ENCODE data around the gene DENND1A. TPM values are rescaled to one million over a fixed set of nuclear protein-coding genes. Genes with fewer than 3 reads are reported as not detected.
A peak's percentile ranks its signal among the peaks of the same experiment; 100 is the strongest.

Gene DENND1A
- total and polyA plus RNA-seq, 2 of the 13 experiments (the other 11 are each of a cell fraction or from before 2014, with no cell fraction given): 14.8 to 30.1 TPM

- FAIRE-seq (no peak), ATAC-seq (no peak), DNase-seq (ENCODE audit: low spot score) (no peak)
- intact Hi-C loops (cut with micrococcal nuclease; ENCODE audit: unreplicated experiment) (no loop called here), in situ Hi-C loops (cut with HindIII; ENCODE audit: extremely low pct_ligation_motif_present, low pct_unique_long_range_greater_than_20kb) (no loop called here)
- Histone ChIP-seq H4K20me1 (ENCODE audit: insufficient read depth, low read length) (no peaks in the 10 kb centered on the region), H2AFZ (ENCODE audit: low read length) (no peak overlapping the region), H3K27ac (ENCODE audit: extremely low read length, insufficient read depth, low read length) (no peak overlapping the region), H3K9ac (ENCODE audit: insufficient read depth, low read depth, low read length) (no peak overlapping the region), H3K27me3 (ENCODE audit: control insufficient read depth in 1 of 2, insufficient read depth in 2 of 2, low read length in 2 of 2) (peaks cover 2 to 41% of the 10 kb centered on the region in 2 experiments; a peak in 3 of 5 replicates), H3K4me3 (replicated peaks in 1 of 3; ENCODE audit: insufficient read depth in 1 of 3, low read depth in 2 of 3, low read length in 3 of 3) (no peak overlapping the region), H3K4me2 (ENCODE audit: low read depth, low read length) (no peak overlapping the region), H3K79me2 (ENCODE audit: insufficient read depth, low read length) (no peaks in the 10 kb centered on the region), H3K4me1 (ENCODE audit: insufficient read depth, low read length) (peaks cover 53% of the 10 kb centered on the region), H3K9me3 (ENCODE audit: low read length) (no peaks in the 10 kb centered on the region), H3K36me3 (replicated peaks in 1 of 2; ENCODE audit: control insufficient read depth in 1 of 2, insufficient read depth in 2 of 2, low read length in 2 of 2) (no peaks in the 10 kb centered on the region)
- CTCF ChIA-PET (ENCODE audit: low intra/inter-chr PET ratio, low total read pairs): no interaction called here
- no TSS peak for BruUV-seq (replicated peaks)
- POLR2A ChIA-PET: no interaction called here
- 45% methylated on average over 2 of the region's 9 CpGs for WGBS (ENCODE audit: low lambda C conversion rate)
- TF ChIP-seq ZNF768 (CRISPR knock-in tag; IDR thresholded peaks at IDR 0.05): peak; percentile 99
- TF ChIP-seq EHMT2 (IDR thresholded peaks at IDR 0.05; ENCODE audit: borderline replicate concordance, low read depth, low read length): no peak
Measured at GRCh38 chr9:123344192-123344949, 585.6 kb downstream of the DENND1A start.

- H3K27me3 ChIP-seq (ENCODE audit: control insufficient read depth in 1 of 2, insufficient read depth in 2 of 2, low read length in 2 of 2): peaks cover 2 to 47% of the 10 kb centered on the region in 2 experiments; a peak in 3 of 5 replicates
- CTCF ChIA-PET (ENCODE audit: low intra/inter-chr PET ratio, low total read pairs): no interaction called here
- no peaks in the 10 kb centered on the region for H3K79me2 ChIP-seq (ENCODE audit: insufficient read depth, low read length)
- no peak overlapping the region for H3K9ac ChIP-seq (ENCODE audit: insufficient read depth, low read depth, low read length)
- WGBS (ENCODE audit: low lambda C conversion rate): 22% methylated on average over 6 of the region's 13 CpGs
- H3K4me2 ChIP-seq (ENCODE audit: low read depth, low read length): no peak overlapping the region
- H3K27ac ChIP-seq (ENCODE audit: extremely low read length, insufficient read depth, low read length): no peak overlapping the region
- no peak for TF ChIP-seq ZBTB14 (CRISPR knock-in tag; IDR thresholded peaks at IDR 0.05)
- TF ChIP-seq TCF7L2 (IDR thresholded peaks at IDR 0.05; ENCODE audit: low read depth, low read length): no peak
- no peak for TF ChIP-seq U2AF1 (optimal IDR thresholded peaks at IDR 0.05; ENCODE audit: low read depth, low read length)
- no peak for TF ChIP-seq MXD3 (CRISPR knock-in tag; IDR thresholded peaks at IDR 0.05)
- TF ChIP-seq ZNF749 (CRISPR knock-in tag; IDR thresholded peaks at IDR 0.05; ENCODE audit: borderline replicate concordance): no peak
- TF ChIP-seq ATRX (CRISPR knock-in tag; IDR thresholded peaks at IDR 0.05; ENCODE audit: borderline replicate concordance): no peak
- no peak for TF ChIP-seq WIZ (CRISPR knock-in tag; IDR thresholded peaks at IDR 0.05)
- no peak for TF ChIP-seq ZNF530 (CRISPR knock-in tag; IDR thresholded peaks at IDR 0.05; ENCODE audit: low read depth)
- intact Hi-C loops (cut with micrococcal nuclease; ENCODE audit: unreplicated experiment): no loop called here
- in situ Hi-C loops (cut with HindIII; ENCODE audit: extremely low pct_ligation_motif_present, low pct_unique_long_range_greater_than_20kb): no loop called here
- H4K20me1 ChIP-seq (ENCODE audit: insufficient read depth, low read length): no peaks in the 10 kb centered on the region
- BruUV-seq (replicated peaks): no TSS peak
- no peak for DNase-seq (ENCODE audit: low spot score)
- ATAC-seq: no peak
- POLR2A ChIA-PET: no interaction called here
- FAIRE-seq: no peak
- no peak overlapping the region for H2AFZ ChIP-seq (ENCODE audit: low read length)
- H3K4me1 ChIP-seq (ENCODE audit: insufficient read depth, low read length): peaks cover 60% of the 10 kb centered on the region
- no peaks in the 10 kb centered on the region for H3K9me3 ChIP-seq (ENCODE audit: low read length)
- H3K4me3 ChIP-seq (replicated peaks in 1 of 3; ENCODE audit: insufficient read depth in 1 of 3, low read depth in 2 of 3, low read length in 3 of 3): no peak overlapping the region
- no peaks in the 10 kb centered on the region for H3K36me3 ChIP-seq (replicated peaks in 1 of 2; ENCODE audit: control insufficient read depth in 1 of 2, insufficient read depth in 2 of 2, low read length in 2 of 2)
Measured at GRCh38 chr9:123343443-123344191, 586.3 kb downstream of the DENND1A start.
